ENCODE data around the gene SCAPER. TPM values are rescaled to one million over a fixed set of nuclear protein-coding genes. Genes with fewer than 3 reads are reported as not detected.

The SCAPER gene
- total and polyA plus RNA-seq, 2 of the 4 experiments (the other 2 are of a cell fraction) = 2.9 to 9.7 TPM

- TF ChIP-seq CTCF (conservative IDR thresholded peaks at IDR 0.05; ENCODE audit: low read depth, low read length) = no peak
- TF ChIP-seq USF2 (IDR thresholded peaks at IDR 0.05; ENCODE audit: low read depth, low read length) = no peak
These were observed 329.5 kb downstream of the SCAPER start (continued) for GRCh38 chr15:76575679-76576078.

- H3K9ac ChIP-seq (ENCODE audit: low read depth, low read length) = no peak overlapping the region
- no peaks in the 10 kb centered on the region for H3K27me3 ChIP-seq (ENCODE audit: control insufficient read depth, insufficient read depth, low read length)
- H3K9me1 ChIP-seq (ENCODE audit: insufficient read depth, low read length) = peaks cover 15% of the 10 kb centered on the region; the same call in 1 of the 2 replicates
- H4K20me1 ChIP-seq (ENCODE audit: insufficient read depth, low read length) = no peaks in the 10 kb centered on the region
- no peak overlapping the region for H3K56ac ChIP-seq (ENCODE audit: extremely low read depth, insufficient read depth, low read length)
- no peak overlapping the region for H2BK15ac ChIP-seq (ENCODE audit: low read depth, low read length)
- no peak overlapping the region for H4K8ac ChIP-seq (ENCODE audit: low read depth in 2 of 2, low read length in 2 of 2)
- no peak overlapping the region for H2AK5ac ChIP-seq (ENCODE audit: low read depth, low read length)
- ATAC-seq (ENCODE audit: low read depth) (no peak), DNase-seq (no peak)
- H4K5ac ChIP-seq (ENCODE audit: low read depth, low read length) = no peak overlapping the region
- no peak overlapping the region for H3K27ac ChIP-seq (ENCODE audit: insufficient read depth, low read length)
- no peak for TF ChIP-seq CEBPB (IDR thresholded peaks at IDR 0.05; ENCODE audit: low read depth, low read length)
- TF ChIP-seq MAZ (IDR thresholded peaks at IDR 0.05; ENCODE audit: borderline replicate concordance, low read depth, low read length) = no peak
- no peak for TF ChIP-seq FOS (IDR thresholded peaks at IDR 0.05; ENCODE audit: low read depth, low read length)
- no peak for TF ChIP-seq CTCF (conservative IDR thresholded peaks at IDR 0.05; ENCODE audit: low read depth, low read length)
- no peak for TF ChIP-seq MAFK (IDR thresholded peaks at IDR 0.05; ENCODE audit: low read depth, low read length)
- TF ChIP-seq RFX5 (IDR thresholded peaks at IDR 0.05; ENCODE audit: low read depth, low read length) = no peak
- TF ChIP-seq BHLHE40 (IDR thresholded peaks at IDR 0.05; ENCODE audit: low read depth, low read length) = no peak
- TF ChIP-seq RCOR1 (IDR thresholded peaks at IDR 0.05; ENCODE audit: insufficient replicate concordance, low read length) = no peak
- TF ChIP-seq USF2 (IDR thresholded peaks at IDR 0.05; ENCODE audit: low read depth, low read length) = no peak
- TF ChIP-seq SMC3 (IDR thresholded peaks at IDR 0.05; ENCODE audit: low read depth, low read length) = no peak
- no peak for TF ChIP-seq POLR2A (IDR thresholded peaks at IDR 0.05; ENCODE audit: low read depth, low read length)
- no TSS peak for BruUV-seq (replicated peaks)
- ChIA-PET CTCF (no interaction called here), POLR2A (ENCODE audit: unreplicated experiment) (no interaction called here)
- no peak overlapping the region for H3K14ac ChIP-seq (replicated peaks; ENCODE audit: low read depth, low read length)
- H3K4me3 ChIP-seq (ENCODE audit: insufficient read depth, low read depth, low read length) = no peak overlapping the region
- dilution Hi-C loops (cut with HindIII; ENCODE audit: low sequenced_read_pairs, unreplicated experiment) (no loop called here), in situ Hi-C loops (cut with MboI; ENCODE audit: low sequenced_read_pairs) (no loop called here), intact Hi-C loops (cut with micrococcal nuclease) (loop anchor here (10.0 kb wide), 1 partner anchor 230 kb away; no protein-coding TSS in a partner anchor)
- H2BK120ac ChIP-seq (ENCODE audit: low read depth, low read length) = no peak overlapping the region
- H2AK9ac ChIP-seq (replicated peaks; ENCODE audit: low read depth, low read length, poor library complexity) = no peak overlapping the region
- H4K91ac ChIP-seq (ENCODE audit: insufficient read depth, low read depth, low read length) = no peak overlapping the region
- no peak overlapping the region for H3K23ac ChIP-seq (ENCODE audit: low read depth, low read length)
- no peak overlapping the region for H3K4me2 ChIP-seq (ENCODE audit: low read depth, low read length)
- no peaks in the 10 kb centered on the region for H3K79me1 ChIP-seq (ENCODE audit: low read depth in 1 of 2, low read length in 2 of 2)
- H2AFZ ChIP-seq (replicated peaks; ENCODE audit: low read length, poor library complexity) = no peak overlapping the region
- peaks cover 10% of the 10 kb centered on the region for H3K4me1 ChIP-seq (ENCODE audit: control insufficient read depth, insufficient read depth, low read length)
- no peak overlapping the region for H2BK5ac ChIP-seq (ENCODE audit: low read depth, low read length, poor library complexity, severe bottlenecking)
- no peaks in the 10 kb centered on the region for H3K9me3 ChIP-seq (ENCODE audit: control insufficient read depth, insufficient read depth, low read length)
- WGBS, 2 experiments (ENCODE audit: extremely low coverage in 2 of 2, insufficient read length in 1 of 2) = no CpG with 5 or more reads among the region's 1 CpG
- H3K4ac ChIP-seq (ENCODE audit: low read depth, low read length) = no peak overlapping the region
- no peak overlapping the region for H3K18ac ChIP-seq (ENCODE audit: low read depth, low read length)
- no peaks in the 10 kb centered on the region for H3K36me3 ChIP-seq (ENCODE audit: control insufficient read depth, insufficient read depth, low read length)
- H2BK20ac ChIP-seq (ENCODE audit: low read depth, low read length) = no peak overlapping the region
These were observed 329.9 kb downstream of the SCAPER start for GRCh38 chr15:76575274-76575673.
